Activated naive CD8-positive, alpha-beta T cell treated with anti-CD3 and anti-CD28 coated beads, Interleukin-2, amount 10 ng/mL, durations not matched to agents 7 days and 5 days (primary cell): ENCODE measurements around the gene ZNF23. TPM values are rescaled to one million over a fixed set of nuclear protein-coding genes. Genes with fewer than 3 reads are reported as not detected.

Experiments
- ATAC-seq: fragments of 150-1000 bp; cut with Tn5 transposase; one replicate; pipeline ENCODE4 v1.10.0; 2021; ENCODE audit warnings: low read depth, moderate library complexity
- POLR2A ChIA-PET: fragments of 350-600 bp; sonication (Branson Sonifier 250); formaldehyde crosslinking; loops from one replicate; lab custom pipeline; 2021; ENCODE audit warnings: antibody characterized with exemption; lab: Charles Lee
- DNase-seq: peaks from one replicate; pipeline ENCODE4 v3.0.0; 2021
- H3K27ac Mint-ChIP-seq: one replicate; pipeline ENCODE4 v1.8.0; 2022; ENCODE audit warnings: mild to moderate bottlenecking, mixed read lengths
- H3K27me3 Mint-ChIP-seq: one replicate; pipeline ENCODE4 v1.8.0; 2022; ENCODE audit warnings: mild to moderate bottlenecking, moderate library complexity, mixed read lengths
- H3K36me3 Mint-ChIP-seq: one replicate; pipeline ENCODE4 v1.8.0; 2021; ENCODE audit warnings: mild to moderate bottlenecking, mixed read lengths
- H3K4me1 Mint-ChIP-seq: one replicate; pipeline ENCODE4 v1.8.0; 2021; ENCODE audit warnings: mixed read lengths
- H3K4me3 Mint-ChIP-seq: one replicate; pipeline ENCODE4 v1.8.0; 2022; ENCODE audit warnings: mild to moderate bottlenecking, moderate library complexity, mixed read lengths
- H3K9me3 Mint-ChIP-seq: one replicate; pipeline ENCODE4 v1.8.0; 2021; ENCODE audit warnings: mixed read lengths
- total RNA-seq, 2 experiments: library from RNA; stranded (reverse); gene quantifications; one replicate each; pipeline ENCODE4 v1.2.3, GENCODE V29; 2021

The ZNF23 gene
- total RNA-seq, 2 experiments from 2014 or later: 9.6 to 10.5 TPM

DNA sequence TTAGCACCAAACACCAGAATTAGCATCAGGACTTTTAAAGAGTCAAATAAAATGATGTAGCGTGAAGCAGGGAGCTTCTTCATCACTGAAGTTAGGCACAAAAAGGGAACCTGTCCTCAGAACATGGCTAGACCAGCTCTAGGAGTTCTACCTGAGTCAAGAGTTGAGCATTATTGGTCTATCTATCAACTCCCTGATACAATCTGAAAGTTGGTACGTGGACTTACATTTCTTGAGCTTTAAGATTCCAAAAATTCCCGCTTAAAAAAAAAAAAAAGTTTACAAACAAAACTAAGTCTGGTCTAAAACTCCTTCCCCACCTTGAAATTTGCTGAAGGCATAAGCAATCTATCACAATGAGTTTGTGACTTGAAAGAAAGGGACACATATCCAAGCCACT is 32.5 kb downstream of the ZNF23 start:
- H3K36me3 Mint-ChIP-seq: no peaks in the 10 kb centered on the region
- no peak overlapping the region for H3K27ac Mint-ChIP-seq
- POLR2A ChIA-PET: no interaction called here
- no peak overlapping the region for H3K4me3 Mint-ChIP-seq
- H3K27me3 Mint-ChIP-seq: peaks cover 31% of the 10 kb centered on the region
- DNase-seq (no peak), ATAC-seq (no peak)
- H3K9me3 Mint-ChIP-seq: no peaks in the 10 kb centered on the region
- peaks cover 9% of the 10 kb centered on the region for H3K4me1 Mint-ChIP-seq

DNA sequence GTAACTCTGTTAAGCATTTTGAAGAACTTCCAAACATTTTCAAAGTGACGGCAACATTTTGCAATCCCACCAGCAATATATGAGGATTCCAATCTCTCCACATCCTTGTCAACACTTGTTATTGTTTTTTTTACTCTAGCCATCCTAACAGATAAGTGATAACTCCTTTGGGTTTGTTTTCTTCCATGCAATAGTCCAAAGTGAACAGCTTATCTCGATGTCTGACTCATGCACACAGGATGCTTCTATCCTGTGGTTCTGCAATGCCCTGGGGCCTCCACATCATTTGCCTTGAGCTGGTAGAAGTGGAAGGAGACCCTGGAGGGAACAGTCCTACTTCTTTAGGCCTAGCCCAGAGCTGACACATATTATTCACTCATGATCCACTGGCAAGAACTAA is 33.2 kb downstream of the ZNF23 start:
- peaks cover 35% of the 10 kb centered on the region for H3K27me3 Mint-ChIP-seq
- H3K36me3 Mint-ChIP-seq: no peaks in the 10 kb centered on the region
- peaks cover 9% of the 10 kb centered on the region for H3K4me1 Mint-ChIP-seq
- H3K27ac Mint-ChIP-seq: no peak overlapping the region
- H3K4me3 Mint-ChIP-seq: no peak overlapping the region
- no peak for ATAC-seq
- no peaks in the 10 kb centered on the region for H3K9me3 Mint-ChIP-seq
- POLR2A ChIA-PET: no interaction called here
- no peak for DNase-seq

DNA sequence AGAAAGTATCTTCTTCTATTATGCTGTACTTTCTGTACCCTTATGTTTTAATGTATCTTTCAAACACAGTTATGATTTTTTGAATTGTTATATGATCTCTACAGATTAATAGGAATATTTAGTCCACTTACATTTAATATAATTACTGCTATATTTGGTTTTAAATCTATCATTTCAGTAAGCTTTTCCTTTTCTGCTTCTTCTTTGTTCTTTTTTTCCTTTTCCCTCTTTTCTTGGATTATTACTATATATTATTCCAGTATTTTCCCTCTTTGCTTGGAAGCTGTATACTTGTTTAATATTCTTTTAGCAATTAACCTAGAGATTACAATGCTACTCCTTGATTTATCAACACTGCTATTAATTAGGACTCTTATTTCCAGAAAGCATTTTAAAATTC is 33.7 kb downstream of the ZNF23 start:
- POLR2A ChIA-PET: no interaction called here
- Mint-ChIP-seq H3K9me3 (no peaks in the 10 kb centered on the region), H3K4me1 (peaks cover 9% of the 10 kb centered on the region), H3K27ac (no peak overlapping the region), H3K4me3 (no peak overlapping the region), H3K27me3 (peaks cover 35% of the 10 kb centered on the region), H3K36me3 (no peaks in the 10 kb centered on the region)
- ATAC-seq (no peak), DNase-seq (no peak)

DNA sequence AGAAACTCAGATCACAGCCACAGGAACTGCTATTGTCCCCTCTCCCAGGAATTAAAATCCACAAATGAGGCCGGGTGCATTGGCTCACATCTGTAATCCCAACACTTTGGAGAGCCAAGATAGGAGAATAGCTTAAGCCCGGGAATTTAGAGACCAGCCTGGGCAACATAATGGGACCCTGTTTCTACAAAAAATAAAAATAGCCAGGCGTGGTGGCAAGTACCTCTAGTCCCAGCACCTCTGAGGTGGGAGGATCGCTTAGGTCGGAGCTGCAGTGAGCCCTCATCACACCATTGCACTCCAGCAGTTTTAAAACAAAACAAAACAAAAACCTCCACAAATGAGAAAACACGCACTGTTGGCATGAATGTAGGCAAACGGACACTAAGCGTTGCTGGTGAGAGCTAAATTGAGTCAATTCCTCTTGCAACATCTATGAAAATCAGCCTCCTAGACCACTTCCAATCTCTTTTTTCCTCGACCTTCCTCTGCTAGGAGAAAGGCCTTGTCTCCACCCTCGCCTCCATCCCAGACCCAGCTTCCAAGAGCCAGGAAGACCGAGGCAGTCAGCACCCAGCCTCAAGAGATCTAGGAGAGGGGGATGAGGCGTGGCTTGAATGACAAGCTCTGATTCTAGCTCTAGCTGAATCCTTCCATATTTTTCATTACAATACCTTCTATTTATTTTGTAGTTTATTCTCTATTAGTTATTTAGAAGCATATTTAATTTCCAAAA is 35.0 kb downstream of the ZNF23 start:
- no peaks in the 10 kb centered on the region for H3K36me3 Mint-ChIP-seq
- ATAC-seq (no peak), DNase-seq (no peak)
- peaks cover 9% of the 10 kb centered on the region for H3K4me1 Mint-ChIP-seq
- no peaks in the 10 kb centered on the region for H3K9me3 Mint-ChIP-seq
- peak overlapping the region; percentile 62 for H3K4me3 Mint-ChIP-seq
- peaks cover 35% of the 10 kb centered on the region for H3K27me3 Mint-ChIP-seq
- no peak overlapping the region for H3K27ac Mint-ChIP-seq
- POLR2A ChIA-PET: interaction anchor here (1.2 kb wide), 1 partner anchor 35 kb away, joined by 3 read pairs; no protein-coding TSS in a partner anchor

DNA sequence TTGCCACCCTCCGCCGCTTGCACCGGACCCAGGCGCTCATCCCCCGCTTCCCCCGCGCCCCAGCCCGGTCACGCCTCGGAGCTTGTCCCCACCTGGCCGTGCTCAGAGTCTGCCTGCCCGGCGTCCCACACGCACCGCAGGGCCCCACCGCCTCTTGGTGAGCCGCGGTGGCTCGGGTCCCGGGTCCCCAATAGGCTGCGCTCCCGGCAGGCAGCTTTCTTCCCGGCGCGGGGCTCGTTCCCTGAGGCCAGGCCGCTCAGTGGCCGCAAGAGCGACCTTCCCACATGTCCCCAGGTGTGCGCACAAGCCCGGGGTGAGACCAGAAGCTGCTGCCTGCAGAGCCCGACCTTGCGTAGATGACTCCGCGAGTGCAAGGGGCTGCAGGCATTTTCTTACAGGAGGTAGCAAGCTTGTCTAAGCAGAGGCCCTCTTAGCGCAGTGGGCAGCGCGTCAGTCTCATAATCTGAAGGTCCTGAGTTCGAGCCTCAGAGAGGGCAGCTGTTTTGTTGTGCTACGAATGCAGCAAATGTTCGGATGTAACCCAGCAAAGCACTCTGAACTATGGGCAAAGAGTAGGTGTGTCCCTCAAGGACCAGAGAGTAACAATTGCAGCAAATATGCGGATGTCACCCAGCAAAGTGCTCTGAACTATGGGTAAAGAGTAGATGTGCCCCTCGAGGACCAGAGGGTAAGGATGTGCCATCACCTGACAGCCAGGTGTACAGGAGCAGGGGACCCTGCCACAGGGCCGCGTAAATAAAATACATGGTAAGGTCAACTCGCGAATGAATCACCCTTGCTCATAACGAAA is 35.8 kb downstream of the ZNF23 start:
- peak; percentile 58 for DNase-seq
- peaks cover 35% of the 10 kb centered on the region for H3K27me3 Mint-ChIP-seq

DNA sequence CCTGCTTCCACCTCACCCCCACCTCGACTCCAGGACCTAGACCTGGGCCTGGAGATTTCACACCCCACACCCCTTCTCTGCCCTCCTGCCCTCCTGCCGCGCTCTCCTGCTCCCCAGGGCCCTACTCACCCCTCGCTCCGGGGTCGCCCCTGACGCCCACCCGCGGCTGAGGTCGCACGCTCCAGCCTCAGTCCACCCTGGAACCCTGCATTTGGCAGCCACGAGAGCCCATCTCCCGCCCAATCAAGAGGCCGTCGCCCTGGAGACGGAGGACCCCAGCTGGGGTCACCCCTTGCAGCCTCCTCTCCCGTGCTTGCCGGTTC is 36.3 kb downstream of the ZNF23 start:
- H3K36me3 Mint-ChIP-seq: no peaks in the 10 kb centered on the region
- ATAC-seq (no peak), DNase-seq (no peak)
- H3K4me3 Mint-ChIP-seq: no peak overlapping the region
- peaks cover 9% of the 10 kb centered on the region for H3K4me1 Mint-ChIP-seq
- POLR2A ChIA-PET: interaction anchor here (1.2 kb wide), 1 partner anchor 36 kb away, joined by 3 read pairs; no protein-coding TSS in a partner anchor
- H3K9me3 Mint-ChIP-seq: no peaks in the 10 kb centered on the region
- peaks cover 35% of the 10 kb centered on the region for H3K27me3 Mint-ChIP-seq
- H3K27ac Mint-ChIP-seq: no peak overlapping the region

More for the DNA sequence above, 35.8 kb downstream of the ZNF23 start:
- POLR2A ChIA-PET: interaction anchor here (1.2 kb wide), 1 partner anchor 35 kb away, joined by 3 read pairs; no protein-coding TSS in a partner anchor
- peak overlapping the region; percentile 62 for H3K4me3 Mint-ChIP-seq
- H3K27ac Mint-ChIP-seq: no peak overlapping the region
- peak; percentile 80 for ATAC-seq
- no peaks in the 10 kb centered on the region for H3K36me3 Mint-ChIP-seq
- peaks cover 9% of the 10 kb centered on the region for H3K4me1 Mint-ChIP-seq
- H3K9me3 Mint-ChIP-seq: no peaks in the 10 kb centered on the region

DNA sequence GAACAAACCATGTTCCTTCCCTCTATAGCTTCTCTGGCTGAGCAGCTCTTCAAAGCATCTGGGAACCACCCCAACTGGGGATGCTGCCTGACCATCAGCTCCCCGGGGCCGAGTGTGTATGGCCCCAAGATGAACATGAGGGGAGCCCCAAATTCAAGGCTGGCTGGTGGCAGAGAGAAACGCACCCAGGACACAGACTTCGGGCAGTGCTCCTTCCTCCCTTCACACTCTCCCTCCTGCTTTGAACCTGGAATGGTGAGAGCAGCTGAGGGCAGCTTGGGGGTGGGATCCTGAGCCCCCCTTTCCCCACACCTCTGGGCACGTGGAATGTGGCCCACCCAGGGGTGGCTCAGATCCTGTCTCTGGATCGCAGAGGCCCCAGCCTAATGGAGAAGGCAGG is 37.4 kb downstream of the ZNF23 start:
- POLR2A ChIA-PET: no interaction called here
- Mint-ChIP-seq H3K27ac (no peak overlapping the region), H3K9me3 (no peaks in the 10 kb centered on the region), H3K36me3 (no peaks in the 10 kb centered on the region), H3K27me3 (peaks cover 35% of the 10 kb centered on the region), H3K4me3 (no peak overlapping the region), H3K4me1 (peaks cover 9% of the 10 kb centered on the region)
- DNase-seq: no peak
- no peak for ATAC-seq

DNA sequence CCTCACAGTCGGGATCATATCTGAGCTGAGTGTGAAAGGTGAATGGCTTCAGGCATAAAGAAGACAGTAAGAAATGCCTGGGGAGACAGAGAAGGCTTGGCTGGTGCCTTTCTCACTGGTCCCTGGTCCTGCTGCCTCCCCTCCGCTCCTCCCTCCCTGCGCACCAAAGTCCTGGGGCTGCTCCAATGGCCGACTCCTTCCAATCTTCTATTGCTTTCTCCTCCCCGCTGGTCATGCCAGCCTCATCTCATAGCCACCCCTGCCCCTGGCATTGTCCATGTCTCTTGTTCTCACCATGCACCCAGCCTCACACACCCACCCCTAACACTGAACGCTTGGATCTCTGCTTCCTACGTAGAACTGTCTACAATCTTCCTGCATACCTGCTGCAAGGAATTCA is 38.2 kb downstream of the ZNF23 start:
- H3K27me3 Mint-ChIP-seq: peaks cover 31% of the 10 kb centered on the region
- H3K27ac Mint-ChIP-seq: no peak overlapping the region
- POLR2A ChIA-PET: no interaction called here
- H3K4me1 Mint-ChIP-seq: peaks cover 9% of the 10 kb centered on the region
- no peaks in the 10 kb centered on the region for H3K36me3 Mint-ChIP-seq
- no peak overlapping the region for H3K4me3 Mint-ChIP-seq
- ATAC-seq: no peak
- no peaks in the 10 kb centered on the region for H3K9me3 Mint-ChIP-seq
- DNase-seq: no peak

DNA sequence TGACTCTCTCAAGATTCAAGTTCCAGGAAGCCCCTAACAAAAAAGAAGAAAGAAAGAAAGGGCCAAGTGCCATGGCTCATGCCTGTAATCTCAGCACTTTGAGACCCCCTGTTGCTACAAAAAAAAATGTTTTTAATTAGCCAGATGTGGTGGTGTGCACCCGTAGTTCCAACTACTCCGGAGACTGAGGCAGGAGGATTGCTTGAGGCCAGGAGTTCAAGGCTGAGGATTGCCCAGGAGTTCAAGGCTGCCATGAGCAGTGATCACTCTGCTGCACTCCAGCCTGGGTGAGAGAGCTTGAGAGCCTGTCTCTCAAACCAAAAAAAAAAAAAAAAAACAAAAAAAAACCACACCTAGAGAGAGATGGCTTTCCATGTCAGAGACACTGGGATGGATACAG is 39.0 kb downstream of the ZNF23 start:
- POLR2A ChIA-PET: no interaction called here
- peaks cover 9% of the 10 kb centered on the region for H3K4me1 Mint-ChIP-seq
- H3K9me3 Mint-ChIP-seq: no peaks in the 10 kb centered on the region
- H3K27me3 Mint-ChIP-seq: peaks cover 31% of the 10 kb centered on the region
- DNase-seq (no peak), ATAC-seq (no peak)
- H3K27ac Mint-ChIP-seq: no peak overlapping the region
- no peak overlapping the region for H3K4me3 Mint-ChIP-seq
- no peaks in the 10 kb centered on the region for H3K36me3 Mint-ChIP-seq

DNA sequence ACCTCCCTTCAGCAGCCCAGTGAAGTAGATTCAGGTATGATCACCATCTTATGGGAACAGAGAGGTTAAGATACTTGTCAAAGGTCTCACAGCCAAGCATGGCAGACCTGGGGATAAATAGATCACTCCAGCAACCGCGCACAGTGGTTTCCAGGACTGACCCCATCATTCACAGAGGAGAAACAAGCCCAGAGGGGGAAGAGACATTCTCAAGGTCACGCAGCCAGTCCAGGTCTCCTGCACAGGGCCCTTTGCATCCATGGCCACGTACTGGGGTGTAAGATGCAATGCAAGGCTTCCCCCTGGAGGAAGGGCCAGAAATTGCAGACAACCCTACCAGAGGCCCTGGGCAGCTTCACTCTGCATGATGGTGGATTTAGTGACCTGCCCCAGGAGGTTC is 40.1 kb downstream of the ZNF23 start:
- peaks cover 24% of the 10 kb centered on the region for H3K27me3 Mint-ChIP-seq
- ATAC-seq: peak; percentile 27
- H3K4me1 Mint-ChIP-seq: peaks cover 5% of the 10 kb centered on the region
- H3K36me3 Mint-ChIP-seq: no peaks in the 10 kb centered on the region
- peak; percentile 37 for DNase-seq
- H3K4me3 Mint-ChIP-seq: no peak overlapping the region
- H3K27ac Mint-ChIP-seq: no peak overlapping the region
- no peaks in the 10 kb centered on the region for H3K9me3 Mint-ChIP-seq
- POLR2A ChIA-PET: no interaction called here

DNA sequence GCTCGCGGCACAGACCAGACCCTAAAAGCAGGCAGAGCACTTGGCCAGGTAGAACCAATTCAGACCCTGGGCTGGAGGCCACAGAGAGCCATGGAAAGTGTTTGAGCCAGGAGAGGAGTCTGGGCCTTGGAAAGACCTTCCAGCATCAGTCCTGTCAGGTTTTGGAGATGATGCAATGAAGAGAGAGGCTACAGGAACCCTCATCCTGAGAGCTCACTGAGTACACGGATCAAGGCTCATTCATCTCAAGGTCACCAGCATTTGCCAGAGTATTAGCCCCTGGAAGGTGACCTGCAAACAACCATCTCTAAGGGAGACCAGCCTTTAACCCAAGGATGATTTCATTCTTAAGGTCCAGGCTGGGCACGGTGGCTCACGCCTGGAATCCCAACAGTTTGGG is 48.0 kb downstream of the ZNF23 start:
- Mint-ChIP-seq H3K27ac (no peak overlapping the region), H3K27me3 (peaks cover 22% of the 10 kb centered on the region), H3K4me1 (peaks cover 3% of the 10 kb centered on the region), H3K9me3 (no peaks in the 10 kb centered on the region), H3K36me3 (no peaks in the 10 kb centered on the region), H3K4me3 (no peak overlapping the region)
- POLR2A ChIA-PET: no interaction called here
- ATAC-seq (no peak), DNase-seq (no peak)

DNA sequence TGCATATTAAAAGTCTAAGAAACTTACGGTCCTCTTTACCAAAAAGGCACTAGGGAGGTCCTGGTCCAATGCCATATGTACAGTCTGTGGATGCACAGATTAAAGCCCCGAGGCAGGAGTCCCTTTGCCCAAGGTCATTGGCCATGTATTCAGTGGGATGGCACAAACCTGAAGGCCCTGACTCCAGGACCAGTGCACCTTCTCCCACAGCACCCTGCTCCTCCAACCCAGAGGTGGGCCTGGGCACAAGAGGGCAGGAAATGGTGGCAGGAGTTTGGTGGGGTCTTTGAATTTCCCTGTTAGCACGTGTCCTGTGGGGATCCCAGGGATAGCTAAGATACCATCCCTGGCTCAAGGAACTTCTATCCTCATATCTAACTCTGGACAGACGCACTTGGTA is 48.7 kb downstream of the ZNF23 start:
- peaks cover 24% of the 10 kb centered on the region for H3K27me3 Mint-ChIP-seq
- no peak for DNase-seq
- peaks cover 3% of the 10 kb centered on the region for H3K4me1 Mint-ChIP-seq
- no peak overlapping the region for H3K27ac Mint-ChIP-seq
- H3K36me3 Mint-ChIP-seq: no peaks in the 10 kb centered on the region
- POLR2A ChIA-PET: no interaction called here
- no peak for ATAC-seq
- H3K9me3 Mint-ChIP-seq: no peaks in the 10 kb centered on the region
- no peak overlapping the region for H3K4me3 Mint-ChIP-seq

DNA sequence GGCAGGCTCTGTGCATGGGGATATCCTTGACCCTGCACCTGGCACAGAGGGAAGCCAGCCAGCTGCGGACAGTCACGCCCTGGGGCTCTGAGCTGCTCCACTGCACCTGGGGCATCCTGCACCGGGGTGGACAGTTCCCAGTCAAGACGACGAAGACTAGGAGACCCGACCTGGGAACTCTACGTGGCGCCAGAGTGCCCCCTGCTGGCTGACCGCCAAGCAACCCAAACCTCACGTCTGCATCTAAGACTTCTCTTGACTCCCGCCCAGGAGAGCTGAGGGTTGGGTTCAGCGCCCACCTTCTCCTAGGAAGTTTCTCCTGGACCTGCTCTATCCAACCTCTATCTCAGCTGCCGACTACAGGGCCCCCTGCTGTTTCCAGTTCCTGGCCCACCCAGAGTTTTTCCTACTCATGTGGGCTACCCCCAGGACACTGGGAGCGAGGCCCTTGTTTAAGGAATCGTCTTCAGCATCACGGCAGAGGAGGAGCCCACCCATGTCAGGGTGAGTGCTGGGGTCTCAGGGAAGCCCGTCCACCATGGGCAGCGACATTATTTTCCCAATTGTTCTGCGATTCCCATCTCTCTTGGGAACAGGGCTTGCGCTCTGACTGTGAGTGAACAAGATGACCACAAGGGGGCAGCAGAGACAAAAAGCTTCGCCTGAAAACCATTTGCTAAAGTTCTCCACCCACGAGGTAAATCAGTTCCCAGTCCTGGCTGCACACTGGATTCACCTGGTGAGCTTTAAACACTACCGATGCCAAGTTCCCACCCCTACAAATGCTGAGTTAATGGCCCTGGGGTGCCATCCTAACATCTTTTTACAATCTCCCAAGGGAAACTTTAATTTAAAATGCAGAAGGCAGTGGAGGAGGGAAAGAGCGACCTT is 49.5 kb downstream of the ZNF23 start:
- H3K36me3 Mint-ChIP-seq: no peaks in the 10 kb centered on the region
- no peaks in the 10 kb centered on the region for H3K9me3 Mint-ChIP-seq
- peak; percentile 77 for ATAC-seq
- peak; percentile 70 for DNase-seq
- H3K4me1 Mint-ChIP-seq: peaks cover 7% of the 10 kb centered on the region
- peaks cover 31% of the 10 kb centered on the region for H3K27me3 Mint-ChIP-seq
- H3K27ac Mint-ChIP-seq: no peak overlapping the region
- no peak overlapping the region for H3K4me3 Mint-ChIP-seq
- POLR2A ChIA-PET: no interaction called here
